HG03469 (cell line): ENCODE data around the gene HBM.
"Not testable (repeated sequence)": the region's sequence is repeated elsewhere in the genome, so short reads cannot be mapped to it uniquely, and the experiment has no call there.

Experiments
- ATAC-seq: cut with Tn5 transposase; IDR thresholded peaks from one replicate; pipeline ENCODE4 v1.9.1; 2021; ENCODE audit warnings: mild to moderate bottlenecking, moderate library complexity, moderate number of reproducible peaks; ENCODE audit not compliant: unreplicated experiment

Gene HBM

DNA sequence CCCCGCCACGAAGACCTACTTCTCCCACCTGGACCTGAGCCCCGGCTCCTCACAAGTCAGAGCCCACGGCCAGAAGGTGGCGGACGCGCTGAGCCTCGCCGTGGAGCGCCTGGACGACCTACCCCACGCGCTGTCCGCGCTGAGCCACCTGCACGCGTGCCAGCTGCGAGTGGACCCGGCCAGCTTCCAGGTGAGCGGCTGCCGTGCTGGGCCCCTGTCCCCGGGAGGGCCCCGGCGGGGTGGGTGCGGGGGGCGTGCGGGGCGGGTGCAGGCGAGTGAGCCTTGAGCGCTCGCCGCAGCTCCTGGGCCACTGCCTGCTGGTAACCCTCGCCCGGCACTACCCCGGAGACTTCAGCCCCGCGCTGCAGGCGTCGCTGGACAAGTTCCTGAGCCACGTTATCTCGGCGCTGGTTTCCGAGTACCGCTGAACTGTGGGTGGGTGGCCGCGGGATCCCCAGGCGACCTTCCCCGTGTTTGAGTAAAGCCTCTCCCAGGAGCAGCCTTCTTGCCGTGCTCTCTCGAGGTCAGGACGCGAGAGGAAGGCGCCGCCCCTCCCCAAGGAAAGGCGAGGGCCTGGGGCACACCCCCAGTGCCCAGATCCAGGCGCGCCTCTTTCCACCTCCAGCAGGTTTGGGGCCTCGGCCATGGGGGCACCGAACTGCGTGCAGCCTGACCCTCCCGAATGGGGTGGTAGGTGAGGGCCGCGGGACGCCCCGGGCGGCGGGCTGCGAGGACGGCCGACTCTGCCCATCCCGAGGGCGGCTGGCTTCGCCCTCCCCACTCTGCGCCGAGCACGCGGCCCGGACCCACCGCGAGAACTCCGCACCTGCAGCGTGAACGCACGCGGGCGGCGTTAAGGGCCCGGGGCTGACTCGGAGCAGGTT lies 15.1 kb downstream of the HBM start:
- ATAC-seq: no peak

DNA sequence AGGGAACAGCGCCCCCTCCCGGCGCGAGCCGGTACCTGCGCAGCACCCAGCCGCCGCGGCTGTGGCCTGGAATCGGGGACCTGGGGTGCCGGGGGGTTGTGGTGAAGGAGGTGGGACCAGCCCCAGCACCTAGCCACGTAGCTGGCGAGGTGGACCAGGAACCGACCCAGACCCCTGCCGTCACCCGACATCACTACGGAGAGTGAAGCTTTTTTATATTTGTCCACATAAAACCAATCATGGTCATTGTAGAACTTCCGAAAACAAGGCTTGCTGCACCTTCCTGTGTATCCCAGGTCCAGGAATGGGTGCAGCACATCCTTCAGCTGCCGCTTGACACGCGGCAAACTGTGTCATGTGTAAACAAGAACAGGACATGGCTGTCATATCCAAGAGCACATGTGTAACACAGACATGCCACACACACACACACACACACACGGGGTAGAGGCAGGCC lies 15.8 kb downstream of the HBM start:
- no peak for ATAC-seq

DNA sequence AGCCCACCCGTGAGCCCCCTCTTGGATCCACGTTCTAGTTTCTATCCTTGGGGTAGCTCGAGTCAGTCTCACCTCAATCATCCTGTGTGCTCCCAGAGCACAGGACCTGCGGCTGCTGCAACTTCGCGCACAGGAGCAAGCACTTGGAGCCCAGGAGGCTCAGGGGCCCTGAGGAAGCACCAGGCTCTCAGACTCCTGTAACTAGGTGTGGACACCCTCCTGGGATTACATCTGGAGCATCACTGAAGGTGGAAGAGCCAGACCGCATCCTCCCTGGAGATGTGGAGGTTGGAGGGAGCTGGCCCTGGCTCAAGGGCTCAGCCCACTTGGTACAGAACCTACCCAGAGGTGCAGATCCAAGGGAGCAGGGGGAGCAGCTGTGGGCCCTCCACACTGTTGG lies 17.2 kb downstream of the HBM start:
- ATAC-seq: no peak

DNA sequence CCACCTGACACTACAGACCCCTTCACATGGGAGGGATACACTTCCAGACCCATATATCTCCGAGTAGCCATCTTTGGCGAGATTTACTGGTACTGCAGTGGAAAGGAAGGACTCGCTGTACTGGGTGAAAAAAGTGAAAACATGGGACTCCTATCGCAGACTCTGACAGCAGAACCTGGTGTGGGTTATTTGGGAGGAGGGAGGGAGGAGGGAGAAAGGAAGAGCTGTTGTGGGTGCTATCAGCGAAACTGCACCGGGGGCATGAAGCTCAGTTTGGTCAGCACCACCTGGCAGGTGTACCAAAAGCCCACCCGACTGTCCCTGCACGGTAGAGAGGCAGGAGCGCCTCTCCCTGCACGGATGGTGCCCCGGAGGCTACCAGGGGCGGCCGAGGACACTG lies 19.4 kb downstream of the HBM start:
- ATAC-seq: no peak

DNA sequence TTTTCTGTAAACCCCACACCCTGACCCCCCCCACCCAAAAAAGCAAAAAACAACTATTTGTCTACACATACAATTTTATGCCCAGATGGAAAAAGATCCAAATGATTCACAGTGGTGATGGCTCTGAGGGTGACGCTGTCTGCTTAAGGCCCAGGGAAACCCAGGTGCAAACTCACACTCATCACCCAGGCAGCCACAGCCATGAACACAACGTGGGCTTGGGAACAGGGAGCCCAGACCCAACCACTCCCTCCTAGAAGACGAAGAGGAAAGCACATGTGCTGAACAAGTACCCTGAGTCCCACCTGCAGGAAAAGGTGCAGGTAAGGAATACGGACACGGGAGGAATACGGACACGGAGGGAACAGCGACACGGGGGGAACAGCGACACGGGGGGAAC lies 19.9 kb downstream of the HBM start:
- no peak for ATAC-seq

GRCh38 chr16:187330-187729 lies 21.6 kb downstream of the HBM start:
- ATAC-seq: no peak

- no peak for ATAC-seq
These were observed 22.9 kb downstream of the HBM start for GRCh38 chr16:188674-189073.

DNA sequence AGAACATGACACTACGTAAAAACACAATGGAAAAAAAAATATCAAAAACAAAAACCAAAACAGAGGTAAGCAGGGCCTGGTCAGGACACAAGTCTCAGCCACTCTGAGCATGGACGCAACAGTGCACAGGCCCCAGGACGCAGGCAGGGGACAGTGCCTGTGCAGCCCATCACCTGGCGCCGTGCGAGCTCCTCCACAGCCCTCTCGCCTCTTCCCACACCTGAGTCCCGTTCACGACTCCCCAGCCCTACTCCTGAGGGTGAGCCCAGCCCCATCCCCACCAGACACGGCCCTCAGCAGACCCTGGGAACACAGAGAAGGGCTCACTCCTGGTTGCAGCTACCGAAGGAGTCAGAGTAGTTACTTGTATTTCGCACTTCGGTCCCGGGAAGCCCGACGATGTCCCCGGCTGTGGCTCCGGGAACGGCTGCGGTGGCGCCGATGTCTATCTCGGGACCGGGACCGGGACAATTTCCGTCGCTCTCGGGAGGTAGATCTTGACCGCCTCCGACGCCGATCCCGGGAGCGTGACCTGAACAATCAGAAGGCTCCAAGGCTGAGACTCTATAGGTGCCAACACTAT lies 23.9 kb downstream of the HBM start:
- ATAC-seq: no peak

- ATAC-seq: no peak
These were observed 26.1 kb downstream of the HBM start for GRCh38 chr16:191831-192230.

DNA sequence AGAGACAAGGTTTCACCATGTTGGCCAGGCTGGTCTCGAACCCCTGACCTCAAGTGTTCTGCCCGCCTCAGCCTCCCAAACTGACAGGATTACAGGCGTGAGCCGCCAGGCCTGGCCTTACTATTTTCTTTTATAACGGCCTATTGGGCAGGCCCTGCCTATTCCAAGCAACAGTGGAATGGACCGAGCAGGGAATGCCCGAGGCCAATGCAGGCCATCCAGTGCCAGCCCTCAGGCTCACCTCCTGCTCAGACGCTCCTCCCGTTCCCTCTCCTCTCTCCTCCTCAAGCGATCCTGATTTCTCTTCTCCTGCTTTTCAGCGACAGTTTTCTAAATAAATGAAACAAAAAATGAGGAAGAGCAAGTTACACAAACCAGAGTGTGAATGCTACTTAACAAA lies 26.9 kb downstream of the HBM start:
- ATAC-seq: no peak

GRCh38 chr16:193441-193840 lies 27.7 kb downstream of the HBM start:
- ATAC-seq: no peak

DNA sequence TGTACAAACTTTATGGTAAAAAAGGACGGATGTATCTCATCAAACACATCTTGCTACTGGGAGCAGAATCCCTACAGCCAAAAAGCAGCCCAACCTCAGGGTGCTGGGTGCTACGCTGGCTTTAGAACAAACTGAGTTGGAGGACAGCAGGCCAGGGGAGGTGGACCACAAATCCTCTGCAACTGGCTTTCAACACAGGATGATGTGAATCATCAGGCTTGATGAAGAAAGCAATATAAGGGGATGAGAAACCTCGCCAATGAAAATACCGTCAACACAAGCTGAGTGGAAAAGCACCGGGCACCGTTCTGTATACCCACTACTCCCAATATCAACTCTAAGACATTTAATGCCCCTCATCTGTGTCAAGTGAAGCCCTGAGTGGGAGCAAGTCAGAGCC lies 28.7 kb downstream of the HBM start:
- no peak for ATAC-seq

DNA sequence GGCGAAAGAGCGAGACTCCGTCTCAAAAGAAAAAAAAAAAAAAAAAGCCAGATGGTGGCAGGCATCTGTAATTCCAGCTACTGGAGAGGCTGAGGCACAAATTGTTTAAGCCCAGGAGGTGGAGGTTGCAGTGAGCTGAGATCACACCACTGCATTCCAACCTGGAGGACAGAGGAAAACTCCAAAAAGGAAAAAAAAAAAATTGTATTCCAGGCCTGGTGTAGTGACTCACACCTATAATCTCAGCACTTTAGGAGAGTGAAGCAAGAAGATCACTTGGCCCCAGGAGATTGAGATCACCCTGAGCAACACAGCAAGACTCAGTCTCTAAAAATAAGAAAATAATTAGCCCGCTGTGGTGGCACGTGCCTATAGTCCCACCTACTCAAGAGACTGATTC lies 34.6 kb downstream of the HBM start:
- ATAC-seq: no peak

GRCh38 chr16:203246-203645 lies 37.5 kb downstream of the HBM start:
- ATAC-seq: no peak

DNA sequence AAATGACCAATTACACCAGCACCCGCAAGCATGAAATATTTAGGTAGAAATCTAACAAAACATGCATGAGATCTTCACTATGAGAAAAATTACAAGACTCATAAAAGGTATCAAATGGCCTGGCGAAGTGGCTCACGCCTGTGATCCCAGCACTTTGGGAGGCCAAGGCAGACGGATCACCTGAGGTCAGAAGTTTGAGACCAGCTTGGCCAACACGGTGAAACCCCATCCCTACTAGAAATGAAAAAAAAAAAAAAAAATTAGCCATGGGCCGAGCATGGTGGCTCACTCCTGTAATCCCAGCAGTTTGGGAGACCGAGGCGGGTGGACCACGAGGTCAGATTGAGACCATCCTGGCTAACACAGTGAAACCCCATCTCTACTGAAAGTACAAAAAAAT lies 38.3 kb downstream of the HBM start:
- not testable (repeated sequence) for ATAC-seq

DNA sequence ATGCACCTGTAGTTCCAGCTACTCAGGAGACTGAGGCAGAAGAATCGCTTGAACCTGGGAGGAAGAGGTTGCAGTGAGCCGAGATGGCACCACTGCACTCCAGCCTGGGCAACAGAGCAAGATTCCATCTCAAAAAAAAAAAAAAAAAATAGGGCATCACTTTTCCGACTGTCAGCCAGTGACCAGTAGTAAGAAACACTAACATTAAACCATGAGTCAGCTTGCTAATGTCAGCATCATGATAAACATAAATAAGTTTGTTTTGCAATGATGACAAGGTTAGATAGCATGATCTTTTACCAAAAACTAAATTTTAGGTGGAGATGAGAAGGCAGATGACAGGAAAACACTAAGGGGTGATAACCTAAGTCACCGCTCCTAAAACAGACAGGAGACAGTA lies 43.6 kb downstream of the HBM start:
- ATAC-seq: not testable (repeated sequence)

DNA sequence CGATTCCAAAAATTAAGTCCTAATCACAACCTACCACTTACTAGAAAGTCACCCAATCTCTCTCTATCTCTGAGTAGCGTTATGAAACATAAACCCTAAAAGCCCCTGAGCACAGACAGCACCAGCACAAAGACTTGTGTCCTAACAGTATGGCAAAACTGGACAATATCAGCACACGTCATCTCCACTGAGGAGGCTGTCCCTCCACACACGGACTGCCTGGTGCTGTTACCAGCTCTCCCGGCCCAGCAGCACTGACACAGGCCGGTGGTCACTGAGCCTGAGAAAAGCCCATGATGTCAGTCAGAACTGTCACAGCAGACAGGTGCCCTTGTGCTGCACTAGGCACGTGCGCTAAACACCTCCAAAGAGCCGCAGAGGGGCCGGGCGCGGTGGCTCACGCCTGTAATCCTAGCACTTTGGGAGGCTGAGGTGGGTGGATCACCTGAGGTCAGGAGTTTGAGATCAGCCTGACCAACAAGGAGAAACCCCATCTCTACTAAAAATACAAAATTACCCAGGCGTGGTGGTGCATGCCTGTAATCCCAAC lies 45.9 kb downstream of the HBM start:
- not testable (repeated sequence) for ATAC-seq

GRCh38 chr16:212999-213398 lies 47.2 kb downstream of the HBM start:
- no peak for ATAC-seq
